ENCODE data around the gene LDLRAD3.

GRCh38 chr11:36027731-36028130 is 83.9 kb downstream of the LDLRAD3 start:
- TF ChIP-seq CTCF (IDR thresholded peaks at IDR 0.05) = no peak
- TF ChIP-seq POLR2A (IDR thresholded peaks at IDR 0.05) = no peak
- TF ChIP-seq POLR2AphosphoS5 (IDR thresholded peaks at IDR 0.05) = no peak

Measured in prostate gland (tissue), 2 donors.